HepG2 (cell line): ENCODE measurements around the gene TCF12. TPM values are rescaled to one million over a fixed set of nuclear protein-coding genes. Genes with fewer than 3 reads are reported as not detected.

Experiments used
- ATAC-seq: fragments of 200-7000 bp; cut with Tn5 transposase; 3 replicates; pipeline ENCODE4 v1.9.1; 2020; ENCODE audit warnings: mild to moderate bottlenecking, moderate library complexity
- BruUV-seq: library from RNA; stranded (reverse); fragments of 400-500 nt; replicated peaks from 2 replicates; lab custom pipeline; 2021; lab: Mats Ljungman, UMichigan
- CTCF ChIA-PET: fragments of 300-600 bp; formaldehyde crosslinking; extraction: SDS; loops from one replicate; lab custom pipeline; 2021; ENCODE audit warnings: low total read pairs, inconsistent platforms, low intra/inter-chr PET ratio; lab: Yijun Ruan, JAX
- POLR2A ChIA-PET: fragments of 350-600 bp; sonication (Branson Sonifier 250); formaldehyde crosslinking; loops from one replicate; lab custom pipeline; 2020; ENCODE audit warnings: antibody characterized with exemption, inconsistent platforms; lab: Yijun Ruan, JAX
- DNase-seq: peaks from one replicate; pipeline ENCODE4 v3.0.0-alpha.2; 2015; ENCODE audit warnings: low spot score
- FAIRE-seq: peaks from 3 replicates; lab custom pipeline; 2011; peaks lifted over from hg19 to GRCh38; lab: Jason Lieb, UNC
- H2AFZ ChIP-seq: one replicate; pipeline ENCODE4 v1.6.1; 2011; ENCODE audit warnings: low read length, inconsistent platforms
- H3K27ac ChIP-seq: fragments of 300-600 bp; 3 replicates; pipeline ENCODE4 v1.8.0; 2011; ENCODE audit warnings: mixed run types, mild to moderate bottlenecking, mixed read lengths, low read length, inconsistent platforms; ENCODE audit not compliant: insufficient read depth; ENCODE audit errors: extremely low read length
- H3K27me3 ChIP-seq, 2 experiments: fragments of 200-600 bp in 1 of 2; 2 replicates in 1 of 2; 3 replicates in 1 of 2; pipeline versions ENCODE4 v1.6.0 to v1.8.0; 2011; ENCODE audit warnings: low read length in 2 of 2, mild to moderate bottlenecking in 2 of 2, moderate library complexity in 2 of 2, inconsistent platforms in 1 of 2; ENCODE audit not compliant: insufficient read depth in 2 of 2, control insufficient read depth in 1 of 2
- H3K36me3 ChIP-seq, 2 experiments: fragments of 200-600 bp in 1 of 2; replicated peaks in 1 of 2; 2 replicates in 1 of 2; 3 replicates in 1 of 2; pipeline versions ENCODE4 v1.5.1 to v1.8.0; 2011; ENCODE audit warnings: low read length in 2 of 2, inconsistent platforms in 1 of 2; ENCODE audit not compliant: insufficient read depth in 2 of 2, control insufficient read depth in 1 of 2
- H3K4me1 ChIP-seq: 2 replicates; pipeline ENCODE4 v1.5.1; 2012; ENCODE audit warnings: low read length, inconsistent platforms; ENCODE audit not compliant: insufficient read depth
- H3K4me2 ChIP-seq: 2 replicates; pipeline ENCODE4 v1.6.0; 2011; ENCODE audit warnings: low read depth, low read length, inconsistent platforms
- H3K4me3 ChIP-seq, 3 experiments: fragments of 200-600 bp in 1 of 3; sonication (generic), shearing (Covaris generic) in 1 of 3; replicated peaks in 1 of 3; 2 replicates each; pipeline ENCODE4 v1.5.1; 2011 to 2016; ENCODE audit warnings: low read length in 3 of 3, inconsistent platforms in 2 of 3, low read depth in 2 of 3, mild to moderate bottlenecking in 2 of 3, control low read depth in 1 of 3, mixed read lengths in 1 of 3; ENCODE audit not compliant: insufficient read depth in 1 of 3
- H3K79me2 ChIP-seq: one replicate; pipeline ENCODE4 v1.6.1; 2011; ENCODE audit warnings: low read length, inconsistent platforms; ENCODE audit not compliant: insufficient read depth
- H3K9ac ChIP-seq: 2 replicates; pipeline ENCODE4 v1.6.0; 2011; ENCODE audit warnings: mild to moderate bottlenecking, low read depth, low read length, inconsistent platforms; ENCODE audit not compliant: insufficient read depth
- H3K9me3 ChIP-seq: 2 replicates; pipeline ENCODE4 v1.5.1; 2012; ENCODE audit warnings: mild to moderate bottlenecking, low read length
- H4K20me1 ChIP-seq: 2 replicates; pipeline ENCODE4 v1.6.0; 2011; ENCODE audit warnings: inconsistent platforms, mild to moderate bottlenecking, low read length, moderate library complexity; ENCODE audit not compliant: insufficient read depth
- FUBP1 ChIP-seq: sonication (generic); formaldehyde crosslinking; IDR thresholded peaks from 2 replicates; pipeline ENCODE4 v1.5.1; 2020; ENCODE audit warnings: missing genetic modification reagents, mild to moderate bottlenecking, borderline replicate concordance
- HNRNPK ChIP-seq: fragments of 200-400 bp; formaldehyde crosslinking; IDR thresholded peaks from 2 replicates; pipeline ENCODE4 v1.6.1; 2018; ENCODE audit warnings: low read length, low read depth, moderate library complexity, mild to moderate bottlenecking; ENCODE audit not compliant: poor library complexity, severe bottlenecking
- NONO ChIP-seq, 2 experiments: fragments of 450-650 bp in 1 of 2; sonication (generic) in 1 of 2; formaldehyde crosslinking in 1 of 2; IDR thresholded peaks in 1 of 2; conservative IDR thresholded peaks in 1 of 2; 2 replicates each; pipeline versions ENCODE4 v1.6.1 to v1.8.0; 2017 to 2022; ENCODE audit warnings: mild to moderate bottlenecking in 1 of 2, missing genetic modification reagents in 1 of 2, moderate library complexity in 1 of 2
- SIN3B ChIP-seq: fragments of 150-350 bp; IDR thresholded peaks from 2 replicates; pipeline ENCODE4 v1.6.1; 2014; ENCODE audit warnings: low read length
- SP1 ChIP-seq, 2 experiments: fragments of 450-650 bp in 1 of 2; sonication (generic) in 1 of 2; formaldehyde crosslinking in 1 of 2; IDR thresholded peaks; 2 replicates each; pipeline versions ENCODE4 v1.4.0 to v1.6.1; 2016 to 2020; ENCODE audit warnings: missing genetic modification reagents in 1 of 2
- ZBTB34 ChIP-seq: sonication (generic); formaldehyde crosslinking; IDR thresholded peaks from 2 replicates; pipeline ENCODE4 v1.8.0; 2022; ENCODE audit warnings: mild to moderate bottlenecking, missing genetic modification reagents
- WGBS: methylation state at CpG from one replicate; pipeline ENCODE4 v1.1.6; 2017; ENCODE audit warnings: low lambda C conversion rate; 5-methylcytosine and 5-hydroxymethylcytosine counted together
- in situ Hi-C: cut with HindIII; loops from 2 replicates; pipeline ENCODE4 v1.10.0; 2017; ENCODE audit warnings: low pct_unique_long_range_greater_than_20kb; ENCODE audit not compliant: extremely low pct_ligation_motif_present
- intact Hi-C: fragments of 100-400 bp; cut with micrococcal nuclease; formaldehyde crosslinking; loops from one replicate; pipeline ENCODE4 v1.10.0; 2022; ENCODE audit not compliant: unreplicated experiment
- polyA plus RNA-seq, 8 experiments: library from polyadenylated mRNA; depleted of rRNA in 3 of 8; stranded (reverse) in 7 of 8; unstranded in 1 of 8; fragments of >200 nt; fragmentation: Illumina TruSeq in 4 of 8; extraction: Trizol in 4 of 8; gene quantifications; 2 replicates each; pipeline versions ENCODE4 v1.2.1 to v1.2.3, GENCODE V29; 2011 to 2016; ENCODE audit warnings: low read depth in 4 of 8, missing spikeins in 1 of 8, mixed read lengths in 1 of 8; ENCODE audit not compliant: insufficient read depth in 1 of 8
- total RNA-seq, 5 experiments: library from RNA; depleted of rRNA; stranded (reverse); fragments of >200 nt; fragmentation: Illumina TruSeq; extraction: Trizol; gene quantifications; 2 replicates each; pipeline ENCODE4 v1.2.3, GENCODE V29; 2016; ENCODE audit warnings: low read depth in 1 of 5
- TF ChIP-seq, protein P1 (sequence below): sonication (generic); formaldehyde crosslinking; IDR thresholded peaks from 2 replicates; pipeline ENCODE4 v1.8.1; 2023; ENCODE audit warnings: mild to moderate bottlenecking, missing genetic modification reagents, borderline replicate concordance

Gene TCF12
- total and polyA plus RNA-seq, 2 of the 13 experiments (the other 11 are each of a cell fraction or from before 2014, with no cell fraction given) = 48.6 to 51.1 TPM

GRCh38 chr15:57323806-57324589, 405.6 kb downstream of the TCF12 start:
- H3K4me3 ChIP-seq = no peak overlapping the region
- CTCF ChIA-PET = no interaction called here
- BruUV-seq = no TSS peak
- H3K9ac ChIP-seq = no peak overlapping the region
- no peaks in the 10 kb centered on the region for H3K36me3 ChIP-seq
- ATAC-seq (peak; percentile 15; the same call in 1 of the 3 replicates), DNase-seq (no peak), FAIRE-seq (no peak)
- intact Hi-C loops (no loop called here), in situ Hi-C loops (no loop called here)
- H3K4me1 ChIP-seq = peaks cover 26% of the 10 kb centered on the region
- H3K27me3 ChIP-seq = peaks cover 2 to 11% of the 10 kb centered on the region in 2 experiments; a peak in 3 of 5 replicates
- H3K27ac ChIP-seq = no peak overlapping the region
- no peaks in the 10 kb centered on the region for H3K9me3 ChIP-seq
- no peaks in the 10 kb centered on the region for H4K20me1 ChIP-seq
- POLR2A ChIA-PET = no interaction called here
- TF ChIP-seq ZBTB34 (CRISPR knock-in tag) (no peak), SIN3B (no peak), SP1 (IDR thresholded peaks at IDR 0.05) (no peak), SP1 (CRISPR knock-in tag; IDR thresholded peaks at IDR 0.05) (no peak), NONO (IDR thresholded peaks at IDR 0.05) (no peak), NONO (CRISPR knock-in tag; conservative IDR thresholded peaks at IDR 0.05) (no peak), FUBP1 (CRISPR knock-in tag) (no peak), HNRNPK (peak; percentile 74)
- TF ChIP-seq, protein P1, sequence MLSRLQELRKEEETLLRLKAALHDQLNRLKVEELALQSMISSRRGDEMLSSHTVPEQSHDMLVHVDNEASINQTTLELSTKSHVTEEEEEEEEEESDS (CRISPR knock-in tag) = no peak
- H3K4me2 ChIP-seq = peak overlapping the region; percentile 8; the same call in 1 of the 2 replicates
- H2AFZ ChIP-seq = no peak overlapping the region
- no peaks in the 10 kb centered on the region for H3K79me2 ChIP-seq
- 6% methylated on average over 6 of the region's 6 CpGs for WGBS
